ENCODE measurements around the gene FZD10.

DNA sequence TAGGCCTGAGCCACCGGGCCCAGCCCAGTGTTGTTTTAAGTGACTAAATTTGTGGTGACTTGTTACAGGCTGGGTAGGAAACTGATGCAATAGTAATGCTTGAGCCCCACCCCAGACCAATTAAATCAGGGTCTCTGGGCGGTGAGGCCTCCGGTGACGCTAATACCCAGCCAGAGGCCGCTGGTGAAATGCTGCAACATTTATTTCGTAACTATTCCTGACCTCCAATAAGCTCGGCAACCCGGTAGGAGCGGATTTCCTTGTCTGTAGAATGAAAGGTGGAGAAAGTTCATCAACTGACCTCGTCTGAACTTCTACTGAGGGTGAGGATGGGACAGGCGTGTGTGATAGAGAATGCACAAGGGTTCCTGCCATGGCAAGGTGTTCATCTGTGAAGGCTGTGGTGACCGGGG is 42.3 kb downstream of the FZD10 start:
- TF ChIP-seq, protein P1, sequence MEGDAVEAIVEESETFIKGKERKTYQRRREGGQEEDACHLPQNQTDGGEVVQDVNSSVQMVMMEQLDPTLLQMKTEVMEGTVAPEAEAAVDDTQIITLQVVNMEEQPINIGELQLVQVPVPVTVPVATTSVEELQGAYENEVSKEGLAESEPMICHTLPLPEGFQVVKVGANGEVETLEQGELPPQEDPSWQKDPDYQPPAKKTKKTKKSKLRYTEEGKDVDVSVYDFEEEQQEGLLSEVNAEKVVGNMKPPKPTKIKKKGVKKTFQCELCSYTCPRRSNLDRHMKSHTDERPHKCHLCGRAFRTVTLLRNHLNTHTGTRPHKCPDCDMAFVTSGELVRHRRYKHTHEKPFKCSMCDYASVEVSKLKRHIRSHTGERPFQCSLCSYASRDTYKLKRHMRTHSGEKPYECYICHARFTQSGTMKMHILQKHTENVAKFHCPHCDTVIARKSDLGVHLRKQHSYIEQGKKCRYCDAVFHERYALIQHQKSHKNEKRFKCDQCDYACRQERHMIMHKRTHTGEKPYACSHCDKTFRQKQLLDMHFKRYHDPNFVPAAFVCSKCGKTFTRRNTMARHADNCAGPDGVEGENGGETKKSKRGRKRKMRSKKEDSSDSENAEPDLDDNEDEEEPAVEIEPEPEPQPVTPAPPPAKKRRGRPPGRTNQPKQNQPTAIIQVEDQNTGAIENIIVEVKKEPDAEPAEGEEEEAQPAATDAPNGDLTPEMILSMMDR (IDR thresholded peaks at IDR 0.05; ENCODE audit: low read length), result no peak
- TF ChIP-seq EZH2 (IDR thresholded peaks at IDR 0.05; ENCODE audit: borderline replicate concordance, low read length), result no peak

All from OCI-LY1 (cell line).